Measurements from ENCODE around the gene LYST. TPM values are rescaled to one million over a fixed set of nuclear protein-coding genes. Genes with fewer than 3 reads are reported as not detected.

The LYST gene
- total and polyA plus RNA-seq, 12 donors, result 6.7 to 48.0 (median 19.0) TPM

DNA sequence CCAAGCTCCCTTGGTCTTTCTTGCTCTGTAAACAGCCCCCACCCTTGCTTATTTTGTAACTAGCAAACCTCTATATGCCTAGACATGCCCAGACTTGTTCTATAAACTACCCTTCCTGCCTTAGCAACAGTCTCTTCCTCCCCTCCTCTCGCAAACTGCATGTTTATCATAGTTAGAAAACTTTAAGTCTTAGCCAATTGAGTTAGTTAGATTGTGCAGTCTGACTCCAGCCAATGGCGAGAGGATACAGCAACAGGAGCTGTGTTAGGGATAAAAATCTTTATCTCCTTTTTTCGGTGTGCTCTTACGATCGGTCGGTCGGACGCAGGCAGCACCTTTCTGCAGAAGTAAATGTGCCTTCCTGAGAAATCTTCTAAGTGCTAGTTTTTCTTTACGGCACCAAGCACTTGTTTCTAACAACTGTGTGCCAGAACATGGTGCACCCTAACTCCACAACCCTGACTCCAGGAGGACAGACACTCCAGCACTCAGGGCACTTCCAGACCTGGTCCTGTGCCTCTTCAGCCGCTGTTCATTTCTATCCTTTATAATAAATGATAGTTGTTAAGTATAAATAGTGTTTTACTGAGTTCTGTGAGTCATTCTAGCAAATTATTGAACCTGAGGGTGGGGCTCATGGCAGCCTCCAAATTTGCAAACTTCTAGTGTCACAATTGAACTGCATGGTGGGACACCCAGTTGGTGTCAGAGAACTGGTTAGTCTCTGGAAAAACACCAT is 191.4 kb downstream of the LYST start:
- TF ChIP-seq POLR2A (IDR thresholded peaks at IDR 0.05), result no peak
- TF ChIP-seq CTCF (IDR thresholded peaks at IDR 0.05), result no peak
- no peak overlapping the region for H3K27ac ChIP-seq
- H3K4me3 ChIP-seq, result no peak overlapping the region
- peaks cover 0 to 11% of the 10 kb centered on the region in 2 donors for H3K36me3 ChIP-seq (replicated peaks in 1 of 2)
- H3K27me3 ChIP-seq, result no peaks in the 10 kb centered on the region
- intact Hi-C loops (cut with DNase I), result no loop called here
- H3K9me3 ChIP-seq (replicated peaks in 1 of 3), result peaks cover 0 to 14% (median 0%) of the 10 kb centered on the region in 3 donors
- H3K4me1 ChIP-seq (replicated peaks in 1 of 2), result peaks cover 4 to 15% of the 10 kb centered on the region in 2 donors
- DNase-seq, result no peak
- 97 to 99% (median 98%) methylated on average over 10 of the region's 10 CpGs for WGBS, 4 donors

DNA sequence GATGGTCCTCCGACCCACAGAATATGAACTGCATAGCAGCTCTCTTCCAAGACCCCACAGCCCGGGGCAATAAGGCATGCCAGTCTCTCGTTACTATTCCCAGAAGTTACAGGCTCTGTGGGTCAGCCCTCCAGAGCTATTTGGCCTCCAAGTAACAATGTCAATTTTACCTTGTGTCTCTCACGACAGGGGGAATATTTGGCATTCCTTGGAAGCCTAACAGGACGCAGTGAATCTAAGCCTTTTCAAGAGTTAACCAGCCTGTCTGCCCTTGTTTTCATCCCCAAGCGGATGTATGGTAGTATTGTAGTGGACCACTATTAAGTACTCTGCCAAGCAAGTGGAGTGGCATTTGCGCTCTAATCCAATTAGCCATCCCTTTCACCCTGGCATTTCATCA is 192.7 kb downstream of the LYST start:
- peaks cover 0 to 11% of the 10 kb centered on the region in 2 donors for H3K36me3 ChIP-seq (replicated peaks in 1 of 2)
- 78 to 80% (median 79%) methylated on average over 7 of the region's 7 CpGs for WGBS, 4 donors
- intact Hi-C loops (cut with DNase I), result no loop called here
- H3K9me3 ChIP-seq (replicated peaks in 1 of 3), result peaks cover 0 to 20% (median 0%) of the 10 kb centered on the region in 3 donors
- H3K4me1 ChIP-seq (replicated peaks in 1 of 2), result peaks cover 0 to 2% of the 10 kb centered on the region in 2 donors
- no peak overlapping the region for H3K27ac ChIP-seq
- H3K4me3 ChIP-seq, result no peak overlapping the region
- DNase-seq, result no peak
- H3K27me3 ChIP-seq, result no peaks in the 10 kb centered on the region
- no peak for TF ChIP-seq POLR2A (IDR thresholded peaks at IDR 0.05)

- no peak overlapping the region for H3K4me3 ChIP-seq
- DNase-seq, result no peak
- H3K36me3 ChIP-seq (replicated peaks in 1 of 2), result peaks cover 0 to 11% of the 10 kb centered on the region in 2 donors
- peaks cover 0 to 20% (median 0%) of the 10 kb centered on the region in 3 donors for H3K9me3 ChIP-seq (replicated peaks in 1 of 3)
- WGBS, 4 donors, result 91 to 95% (median 93%) methylated on average over 1 of the region's 1 CpG
- H3K27me3 ChIP-seq, result no peaks in the 10 kb centered on the region
- no peak for TF ChIP-seq CTCF (IDR thresholded peaks at IDR 0.05)
- no peak for TF ChIP-seq POLR2A (IDR thresholded peaks at IDR 0.05)
- intact Hi-C loops (cut with DNase I), result no loop called here
- no peaks in the 10 kb centered on the region for H3K4me1 ChIP-seq (replicated peaks in 1 of 2)
- no peak overlapping the region for H3K27ac ChIP-seq
These were observed 194.7 kb downstream of the LYST start for GRCh38 chr1:235671992-235672391.

DNA sequence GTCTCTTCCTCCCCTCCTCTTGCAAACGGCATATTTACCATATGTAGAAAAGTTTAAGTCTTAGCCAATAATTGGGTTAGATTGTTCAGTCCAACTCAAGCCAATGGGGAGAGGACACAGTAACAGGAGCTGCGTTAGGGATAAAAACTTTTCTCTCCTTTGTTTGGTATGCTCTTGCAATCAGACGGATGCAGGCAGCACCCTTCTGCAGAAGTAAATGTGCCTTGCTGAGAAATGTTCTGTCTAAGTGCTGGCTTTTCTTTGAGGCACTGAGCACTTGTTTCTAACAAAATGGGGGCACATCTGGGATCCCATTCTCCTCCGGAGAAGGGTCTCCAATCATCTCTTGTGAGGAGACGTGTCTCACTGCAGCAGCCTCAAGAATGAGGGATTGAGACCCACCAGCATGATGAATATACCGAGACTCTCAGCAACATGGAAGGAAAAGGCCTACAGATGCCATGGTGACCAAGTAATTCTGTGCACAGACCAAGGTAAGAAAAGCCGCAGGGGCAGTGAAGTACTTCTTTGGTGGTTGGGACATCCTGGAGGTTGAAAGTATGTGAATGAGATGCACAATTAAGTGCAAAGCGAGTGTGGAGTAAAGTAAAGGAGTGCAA is 196.4 kb downstream of the LYST start:
- intact Hi-C loops (cut with DNase I), result no loop called here

More for the DNA sequence above, 196.4 kb downstream of the LYST start:
- DNase-seq, result no peak
- no peak overlapping the region for H3K27ac ChIP-seq
- 96 to 97% (median 96%) methylated on average over 8 of the region's 8 CpGs for WGBS, 4 donors
- peaks cover 0 to 20% (median 0%) of the 10 kb centered on the region in 3 donors for H3K9me3 ChIP-seq (replicated peaks in 1 of 3)
- H3K27me3 ChIP-seq, result no peaks in the 10 kb centered on the region
- H3K4me3 ChIP-seq, result no peak overlapping the region
- H3K4me1 ChIP-seq (replicated peaks in 1 of 2), result no peaks in the 10 kb centered on the region
- no peaks in the 10 kb centered on the region for H3K36me3 ChIP-seq (replicated peaks in 1 of 2)
- TF ChIP-seq POLR2A (IDR thresholded peaks at IDR 0.05) (no peak), CTCF (IDR thresholded peaks at IDR 0.05) (no peak)
